Heart right ventricle (tissue), 16 donors: ENCODE data around the gene MRPL32. TPM values are rescaled to one million over a fixed set of nuclear protein-coding genes. Genes with fewer than 3 reads are reported as not detected.

ENCODE experiments used
- ATAC-seq, 8 donors: fragments of 200-7000 bp; cut with Tn5 transposase; one replicate each; pipeline ENCODE4 v1.9.1; 2020; ENCODE audit warnings: mild to moderate bottlenecking in 8 of 8, moderate library complexity in 8 of 8, moderate number of reproducible peaks in 1 of 8
- DNase-seq, 2 donors: peaks; one replicate each; pipeline ENCODE4 v3.0.0-alpha.2; 2020
- H3K27ac ChIP-seq, 10 donors: fragments of 200-600 bp; sonication (generic) in 2 of 10; one replicate each; pipeline versions ENCODE4 v1.5.0 to v1.8.0; 2020 to 2022; ENCODE audit warnings: mild to moderate bottlenecking in 3 of 10
- H3K27me3 ChIP-seq, 7 donors: fragments of 200-600 bp; one replicate each; pipeline ENCODE4 v1.8.0; 2021 to 2022; ENCODE audit warnings: mild to moderate bottlenecking in 2 of 7
- H3K36me3 ChIP-seq, 9 donors: fragments of 200-600 bp; sonication (generic) in 1 of 9; one replicate each; pipeline versions ENCODE4 v1.5.0 to v1.8.0; 2020 to 2022; ENCODE audit warnings: mild to moderate bottlenecking in 2 of 9
- H3K4me1 ChIP-seq, 9 donors: fragments of 200-600 bp; sonication (generic) in 1 of 9; one replicate each; pipeline versions ENCODE4 v1.5.0 to v1.8.0; 2020 to 2022; ENCODE audit warnings: mild to moderate bottlenecking in 4 of 9
- H3K4me3 ChIP-seq, 10 donors: fragments of 200-600 bp; sonication (generic) in 2 of 10; one replicate each; pipeline versions ENCODE4 v1.5.0 to v1.8.0; 2020 to 2022; ENCODE audit warnings: mild to moderate bottlenecking in 7 of 10, moderate library complexity in 2 of 10
- H3K9me3 ChIP-seq, 11 donors: fragments of 200-600 bp in 10 of 11; sonication (generic) in 2 of 11; one replicate each; pipeline versions ENCODE4 v1.5.0 to v1.8.0; 2013 to 2022; ENCODE audit warnings: mild to moderate bottlenecking in 2 of 11, control low read depth in 1 of 11, moderate library complexity in 1 of 11
- WGBS, 2 donors: extraction: QIAGEN DNeasy Blood & Tissue Kit; methylation state at CpG; one replicate each; pipeline ENCODE4 v1.1.7; 2013; ENCODE audit warnings: inconsistent platforms in 1 of 2; 5-methylcytosine and 5-hydroxymethylcytosine counted together
- intact Hi-C, 10 donors: fragments of 100-400 bp; cut with DNase I; formaldehyde crosslinking; loops; one replicate each; pipeline versions ENCODE4 v1.11.1 to v1.14.2; 2022
- polyA plus RNA-seq, 2 donors: library from polyadenylated mRNA; stranded (reverse); fragments of 200-250 nt; gene quantifications; one replicate each; pipeline ENCODE4 v1.2.3, GENCODE V29; 2013
- total RNA-seq, 10 donors: library from RNA; stranded (reverse); fragmentation: NEBNext Ultra II Directional in 3 of 10; extraction: Animal tissue kit (Norgen Biotek cat#: 25700) in 3 of 10; gene quantifications; one replicate each; pipeline versions ENCODE4 v1.2.1 to v1.2.4, GENCODE V29; 2021 to 2023
- TF ChIP-seq, protein P1 (sequence below), 9 donors: fragments of 200-600 bp; sonication (generic) in 2 of 9; IDR thresholded peaks; one replicate each; pipeline versions ENCODE4 v1.5.0 to v1.8.0; 2021 to 2022; ENCODE audit warnings: antibody characterized with exemption in 9 of 9, mild to moderate bottlenecking in 5 of 9, moderate library complexity in 1 of 9
- donor health status: Arrhythmogenic right ventricular cardiomyopathy.
- donor health status: ischemic (EF 13 %, LVEDD 7.1; RV severe dilation, severe dysfunction).
- donor health status: healthy with polysubstance abuse.
- donor health status: DM: no; HTN: yes; CAD: no.
- donor health status: DM: no; HTN: no; CAD: no.
- donor health status: ischemic (EF 25% LVEDD 6.9; RV normal size, moderate dysfunction).
- donor health status: ischemic (EF 25% LVEDD 5.7; RV mildly dilated, moderate dysfunction).
- donor health status: healthy.
- donor health status: DM: yes; HTN: yes; CAD: no.
- donor health status: Ischemic cardiomyopathy.
- donor health status: ischemic (EF 35%, LVEDD 5.7; RV mildly dilated, moderate dysfunction).
- donor health status: nonischemic (EF 11% LVEDD 7.7; RV severe dilation, severe dysfunction).
- donor health status: DM: yes; HTN: yes; CAD: no.
- donor health status: PGD.
- donor health status: ischemic (EF 29% LVEDD 5.4; RV normal size, mild dysfunction).
- donor health status: nonischemic (EF 23%, LVEDD 6.1; RV moderate dilation, normal function).

MRPL32 gene
- total and polyA plus RNA-seq, 12 donors: 45.7 to 99.2 (median 59.1) TPM

DNA sequence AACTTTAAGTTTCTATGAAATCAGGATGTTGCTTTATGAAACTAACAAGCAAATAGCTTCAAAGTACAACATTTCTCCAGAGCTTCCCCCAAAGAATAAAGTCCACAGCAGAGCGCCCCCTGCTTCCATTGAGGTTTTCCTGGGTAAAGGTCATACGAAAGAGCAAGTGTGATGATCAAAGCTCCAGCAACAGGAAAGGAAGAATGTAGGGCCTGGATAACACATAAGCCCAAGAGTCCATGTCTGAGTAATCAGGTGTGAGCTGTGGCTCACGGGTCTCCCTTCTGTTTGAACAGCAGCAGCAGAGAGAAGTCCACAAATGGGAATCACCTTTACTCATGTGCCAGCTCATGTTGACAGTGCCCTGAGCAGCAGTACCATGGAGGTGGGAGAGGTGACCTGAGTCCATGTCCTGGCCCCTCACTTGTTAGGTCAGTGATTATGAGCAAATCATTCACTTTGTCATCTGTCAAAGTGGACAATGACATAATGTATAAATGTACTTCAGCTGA, 50.5 kb downstream of the MRPL32 start:
- WGBS, 2 donors: 74 to 80% methylated on average over 3 of the region's 3 CpGs
- DNase-seq (no peak), ATAC-seq (no peak)
- Histone ChIP-seq H3K9me3 (peaks cover 0 to 15% (median 6%) of the 10 kb centered on the region in 11 donors), H3K27ac (no peak overlapping the region), H3K4me1 (no peaks in the 10 kb centered on the region), H3K36me3 (no peaks in the 10 kb centered on the region), H3K4me3 (no peak overlapping the region), H3K27me3 (peaks cover 0 to 4% (median 0%) of the 10 kb centered on the region in 7 donors)
- TF ChIP-seq, protein P1, sequence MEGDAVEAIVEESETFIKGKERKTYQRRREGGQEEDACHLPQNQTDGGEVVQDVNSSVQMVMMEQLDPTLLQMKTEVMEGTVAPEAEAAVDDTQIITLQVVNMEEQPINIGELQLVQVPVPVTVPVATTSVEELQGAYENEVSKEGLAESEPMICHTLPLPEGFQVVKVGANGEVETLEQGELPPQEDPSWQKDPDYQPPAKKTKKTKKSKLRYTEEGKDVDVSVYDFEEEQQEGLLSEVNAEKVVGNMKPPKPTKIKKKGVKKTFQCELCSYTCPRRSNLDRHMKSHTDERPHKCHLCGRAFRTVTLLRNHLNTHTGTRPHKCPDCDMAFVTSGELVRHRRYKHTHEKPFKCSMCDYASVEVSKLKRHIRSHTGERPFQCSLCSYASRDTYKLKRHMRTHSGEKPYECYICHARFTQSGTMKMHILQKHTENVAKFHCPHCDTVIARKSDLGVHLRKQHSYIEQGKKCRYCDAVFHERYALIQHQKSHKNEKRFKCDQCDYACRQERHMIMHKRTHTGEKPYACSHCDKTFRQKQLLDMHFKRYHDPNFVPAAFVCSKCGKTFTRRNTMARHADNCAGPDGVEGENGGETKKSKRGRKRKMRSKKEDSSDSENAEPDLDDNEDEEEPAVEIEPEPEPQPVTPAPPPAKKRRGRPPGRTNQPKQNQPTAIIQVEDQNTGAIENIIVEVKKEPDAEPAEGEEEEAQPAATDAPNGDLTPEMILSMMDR (IDR thresholded peaks at IDR 0.05): no peak
- intact Hi-C loops: no loop called here

DNA sequence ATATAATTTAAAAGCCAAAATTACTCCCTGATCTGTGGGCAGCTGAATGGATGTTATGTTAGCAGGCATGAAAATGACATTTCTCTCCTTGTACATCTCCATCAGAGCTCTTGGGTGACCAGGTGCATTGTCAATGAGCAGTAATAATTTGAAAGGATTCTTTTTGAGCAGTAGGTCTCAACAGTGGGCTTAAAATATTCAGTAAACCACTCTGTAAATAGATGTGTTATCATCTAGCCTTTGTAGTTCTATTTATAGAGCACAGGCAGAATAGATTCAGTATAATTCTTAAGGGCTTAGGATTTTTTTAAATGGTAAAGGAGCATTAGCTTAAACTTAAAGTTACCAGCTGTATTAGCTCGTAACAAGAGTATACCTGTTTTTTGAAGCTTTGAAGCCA, 52.0 kb downstream of the MRPL32 start:
- DNase-seq (no peak), ATAC-seq (no peak)
- Histone ChIP-seq H3K4me1 (no peaks in the 10 kb centered on the region), H3K4me3 (no peak overlapping the region), H3K36me3 (no peaks in the 10 kb centered on the region), H3K27me3 (peaks cover 0 to 4% (median 0%) of the 10 kb centered on the region in 7 donors), H3K27ac (no peak overlapping the region), H3K9me3 (peaks cover 0 to 15% (median 6%) of the 10 kb centered on the region in 11 donors)
- TF ChIP-seq, protein P1 (IDR thresholded peaks at IDR 0.05): no peak
- 81 to 84% methylated on average over 1 of the region's 1 CpG for WGBS, 2 donors
- intact Hi-C loops: no loop called here

DNA sequence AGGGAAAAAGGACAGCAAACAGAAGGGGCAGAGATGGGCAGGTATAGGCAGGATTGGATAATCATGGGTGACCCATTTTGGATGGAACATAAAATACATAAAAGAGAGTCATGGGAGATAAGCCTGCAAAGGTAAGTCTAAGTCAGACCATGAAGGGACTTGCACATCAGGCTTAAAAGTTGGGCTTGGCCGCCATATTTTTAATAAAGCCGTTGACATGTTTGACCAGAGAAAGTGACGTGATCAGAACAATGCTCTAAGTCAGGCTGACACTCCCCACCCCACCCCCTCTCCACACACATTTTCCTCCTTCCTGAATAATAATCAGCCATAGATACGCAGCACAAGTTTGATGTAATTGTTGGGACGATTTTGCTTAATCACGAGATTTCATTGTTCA, 54.0 kb downstream of the MRPL32 start:
- intact Hi-C loops: no loop called here
- no peak for DNase-seq
- TF ChIP-seq, protein P1 (IDR thresholded peaks at IDR 0.05): no peak
- H3K27ac ChIP-seq: no peak overlapping the region
- no peaks in the 10 kb centered on the region for H3K27me3 ChIP-seq
- WGBS, 2 donors: 82 to 88% methylated on average over 6 of the region's 6 CpGs
- H3K9me3 ChIP-seq: peaks cover 0 to 15% (median 6%) of the 10 kb centered on the region in 11 donors
- H3K36me3 ChIP-seq: no peaks in the 10 kb centered on the region
- no peak for ATAC-seq
- H3K4me3 ChIP-seq: no peak overlapping the region
- no peaks in the 10 kb centered on the region for H3K4me1 ChIP-seq

DNA sequence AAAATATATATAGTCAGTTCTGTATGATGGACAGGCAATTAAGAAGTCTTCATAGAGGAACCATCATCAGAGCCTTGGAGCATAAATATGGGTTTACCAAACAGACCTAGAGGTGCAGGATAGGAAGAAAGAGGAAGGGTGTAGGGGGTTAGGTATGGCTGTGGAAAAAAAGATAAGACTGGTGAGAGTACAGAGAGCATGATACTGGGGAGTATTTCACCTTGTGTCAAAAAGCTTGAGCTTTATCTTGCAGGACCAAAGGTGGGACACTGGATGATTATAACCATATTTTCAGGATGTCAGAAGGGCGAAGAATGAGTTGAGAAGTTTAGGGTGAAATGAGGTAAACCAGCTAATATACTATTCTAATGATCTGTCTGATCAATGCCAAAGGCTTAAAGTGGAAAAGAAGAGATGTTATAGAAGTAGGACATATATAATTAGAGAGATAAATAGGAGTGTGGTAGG, 54.6 kb downstream of the MRPL32 start:
- TF ChIP-seq, protein P1 (IDR thresholded peaks at IDR 0.05): no peak
- Histone ChIP-seq H3K4me1 (no peaks in the 10 kb centered on the region), H3K27ac (no peak overlapping the region), H3K27me3 (no peaks in the 10 kb centered on the region), H3K9me3 (peaks cover 0 to 15% (median 6%) of the 10 kb centered on the region in 11 donors), H3K36me3 (no peaks in the 10 kb centered on the region), H3K4me3 (no peak overlapping the region)
- DNase-seq (no peak), ATAC-seq (no peak)
- 67 to 70% methylated on average over 1 of the region's 1 CpG for WGBS, 2 donors
- intact Hi-C loops: no loop called here

Other genes with a start within 250 kb of the MRPL32 start
- gene C7orf25, start 20.3 kb upstream of the MRPL32 start, total RNA-seq: 1 to 10 TPM; 1.4 to 4.6 (median 3.3) TPM
- 10 to 100 TPM in 1 of 2 donors, 1 to 10 TPM in 1; 2.9 to 10.3 TPM for gene C7orf25, start 20.3 kb upstream of the MRPL32 start, polyA plus RNA-seq
- 100 to 1,000 TPM in 1 of 10 donors, 10 to 100 TPM in 9; 66.3 to 103 (median 77.1) TPM for gene PSMA2, start 202 bp upstream of the MRPL32 start, total RNA-seq
- gene PSMA2, start 202 bp upstream of the MRPL32 start, polyA plus RNA-seq: 100 to 1,000 TPM in 1 of 2 donors, 10 to 100 TPM in 1; 32.4 to 154 TPM
- under 1 TPM in 1 of 10 donors, not detected in 9; 0.23 TPM for gene HECW1, start 180.3 kb downstream of the MRPL32 start, total RNA-seq
- under 1 TPM in 1 of 2 donors, not detected in 1; 0.07 TPM for gene HECW1, start 180.3 kb downstream of the MRPL32 start, polyA plus RNA-seq